Measurements from ENCODE around the gene FAM240B.

DNA sequence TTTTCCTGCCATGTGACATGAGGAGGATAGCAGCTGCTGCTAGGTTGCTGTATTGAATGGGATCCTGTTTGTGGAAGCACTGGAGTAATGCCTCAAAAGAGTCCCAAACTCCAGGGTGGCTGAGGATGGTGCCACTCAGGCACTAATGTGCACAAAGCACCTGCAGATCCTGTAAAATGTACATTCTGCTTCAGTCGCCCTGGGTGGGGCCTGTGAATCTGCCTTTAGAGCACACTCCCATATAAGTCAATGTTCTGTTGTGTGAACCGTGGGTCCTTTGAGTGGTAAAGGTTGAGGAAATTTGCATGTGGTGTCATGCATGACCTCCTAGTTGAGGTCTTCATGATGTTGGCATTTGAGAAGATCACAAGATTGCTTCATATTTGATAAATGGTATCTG, 67.9 kb downstream of the FAM240B start:
- TF ChIP-seq, protein P1, sequence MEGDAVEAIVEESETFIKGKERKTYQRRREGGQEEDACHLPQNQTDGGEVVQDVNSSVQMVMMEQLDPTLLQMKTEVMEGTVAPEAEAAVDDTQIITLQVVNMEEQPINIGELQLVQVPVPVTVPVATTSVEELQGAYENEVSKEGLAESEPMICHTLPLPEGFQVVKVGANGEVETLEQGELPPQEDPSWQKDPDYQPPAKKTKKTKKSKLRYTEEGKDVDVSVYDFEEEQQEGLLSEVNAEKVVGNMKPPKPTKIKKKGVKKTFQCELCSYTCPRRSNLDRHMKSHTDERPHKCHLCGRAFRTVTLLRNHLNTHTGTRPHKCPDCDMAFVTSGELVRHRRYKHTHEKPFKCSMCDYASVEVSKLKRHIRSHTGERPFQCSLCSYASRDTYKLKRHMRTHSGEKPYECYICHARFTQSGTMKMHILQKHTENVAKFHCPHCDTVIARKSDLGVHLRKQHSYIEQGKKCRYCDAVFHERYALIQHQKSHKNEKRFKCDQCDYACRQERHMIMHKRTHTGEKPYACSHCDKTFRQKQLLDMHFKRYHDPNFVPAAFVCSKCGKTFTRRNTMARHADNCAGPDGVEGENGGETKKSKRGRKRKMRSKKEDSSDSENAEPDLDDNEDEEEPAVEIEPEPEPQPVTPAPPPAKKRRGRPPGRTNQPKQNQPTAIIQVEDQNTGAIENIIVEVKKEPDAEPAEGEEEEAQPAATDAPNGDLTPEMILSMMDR (IDR thresholded peaks at IDR 0.05; ENCODE audit: low read depth, low read length, missing input control): no peak
- no peak for TF ChIP-seq GABPA (IDR thresholded peaks at IDR 0.05 in 1 of 2, conservative IDR thresholded peaks at IDR 0.05 in 1 of 2)
- TF ChIP-seq, protein P2, sequence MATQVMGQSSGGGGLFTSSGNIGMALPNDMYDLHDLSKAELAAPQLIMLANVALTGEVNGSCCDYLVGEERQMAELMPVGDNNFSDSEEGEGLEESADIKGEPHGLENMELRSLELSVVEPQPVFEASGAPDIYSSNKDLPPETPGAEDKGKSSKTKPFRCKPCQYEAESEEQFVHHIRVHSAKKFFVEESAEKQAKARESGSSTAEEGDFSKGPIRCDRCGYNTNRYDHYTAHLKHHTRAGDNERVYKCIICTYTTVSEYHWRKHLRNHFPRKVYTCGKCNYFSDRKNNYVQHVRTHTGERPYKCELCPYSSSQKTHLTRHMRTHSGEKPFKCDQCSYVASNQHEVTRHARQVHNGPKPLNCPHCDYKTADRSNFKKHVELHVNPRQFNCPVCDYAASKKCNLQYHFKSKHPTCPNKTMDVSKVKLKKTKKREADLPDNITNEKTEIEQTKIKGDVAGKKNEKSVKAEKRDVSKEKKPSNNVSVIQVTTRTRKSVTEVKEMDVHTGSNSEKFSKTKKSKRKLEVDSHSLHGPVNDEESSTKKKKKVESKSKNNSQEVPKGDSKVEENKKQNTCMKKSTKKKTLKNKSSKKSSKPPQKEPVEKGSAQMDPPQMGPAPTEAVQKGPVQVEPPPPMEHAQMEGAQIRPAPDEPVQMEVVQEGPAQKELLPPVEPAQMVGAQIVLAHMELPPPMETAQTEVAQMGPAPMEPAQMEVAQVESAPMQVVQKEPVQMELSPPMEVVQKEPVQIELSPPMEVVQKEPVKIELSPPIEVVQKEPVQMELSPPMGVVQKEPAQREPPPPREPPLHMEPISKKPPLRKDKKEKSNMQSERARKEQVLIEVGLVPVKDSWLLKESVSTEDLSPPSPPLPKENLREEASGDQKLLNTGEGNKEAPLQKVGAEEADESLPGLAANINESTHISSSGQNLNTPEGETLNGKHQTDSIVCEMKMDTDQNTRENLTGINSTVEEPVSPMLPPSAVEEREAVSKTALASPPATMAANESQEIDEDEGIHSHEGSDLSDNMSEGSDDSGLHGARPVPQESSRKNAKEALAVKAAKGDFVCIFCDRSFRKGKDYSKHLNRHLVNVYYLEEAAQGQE (IDR thresholded peaks at IDR 0.05): no peak
- TF ChIP-seq RAD21 (IDR thresholded peaks at IDR 0.05): no peak
- no peak for TF ChIP-seq FOXA1 (IDR thresholded peaks at IDR 0.05)
- TF ChIP-seq, protein P3, sequence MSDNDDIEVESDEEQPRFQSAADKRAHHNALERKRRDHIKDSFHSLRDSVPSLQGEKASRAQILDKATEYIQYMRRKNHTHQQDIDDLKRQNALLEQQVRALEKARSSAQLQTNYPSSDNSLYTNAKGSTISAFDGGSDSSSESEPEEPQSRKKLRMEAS (IDR thresholded peaks at IDR 0.05): no peak
- no peak for TF ChIP-seq TAF1 (conservative IDR thresholded peaks at IDR 0.05)

Data from liver (tissue), 3 donors.